ENCODE results near the gene SCO2.
A peak's percentile ranks its signal among the peaks of the same experiment; 100 is the strongest.

SCO2 gene

GRCh38 chr22:50503475-50504145 is 21.8 kb downstream of the SCO2 start:
- DNase-seq (ENCODE audit: insufficient read length, low spot score): no peak
- FAIRE-seq: no peak

DNA sequence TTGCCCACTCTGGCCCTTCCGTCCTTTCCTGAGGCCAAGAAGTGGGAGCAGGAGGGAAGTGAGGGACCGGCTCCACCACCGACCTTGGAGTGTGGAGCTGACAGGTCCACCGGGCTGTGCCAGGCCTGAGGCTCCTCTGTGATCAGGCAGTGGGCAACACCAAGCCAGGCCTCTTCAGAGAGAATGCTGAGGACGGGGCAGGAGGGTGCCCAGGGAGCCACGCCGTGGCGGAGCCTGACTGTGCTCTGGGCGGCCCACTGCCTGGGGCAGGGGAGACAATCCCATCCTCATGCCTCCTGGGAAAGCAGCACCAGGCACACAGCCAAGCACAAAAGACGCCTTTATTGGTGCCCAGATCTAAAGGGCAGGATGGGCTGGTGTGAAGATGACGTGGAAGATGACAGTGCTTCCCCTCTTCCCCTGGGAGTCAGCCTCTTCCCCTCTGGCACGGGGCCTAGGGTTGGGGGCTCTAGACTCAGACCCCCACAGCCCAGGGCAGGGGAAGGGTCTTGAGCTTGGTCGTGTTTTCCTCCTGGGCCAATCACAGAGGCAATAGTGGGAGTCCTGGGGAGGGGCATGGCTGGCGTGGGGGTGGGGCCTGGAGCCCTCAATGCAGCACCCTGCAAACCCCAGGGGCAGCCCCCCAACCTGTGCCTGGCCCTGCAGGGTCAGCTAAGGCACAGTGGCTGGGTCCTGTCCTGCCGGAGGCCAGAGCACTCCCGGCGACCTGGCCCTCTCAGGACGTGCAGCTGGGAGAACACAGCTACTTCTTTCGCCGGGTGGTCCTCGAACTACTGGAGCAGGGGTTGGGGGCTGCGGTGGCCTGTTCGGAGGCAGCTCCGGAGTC is 22.5 kb downstream of the SCO2 start:
- FAIRE-seq (no peak), DNase-seq (ENCODE audit: insufficient read length, low spot score) (no peak)

GRCh38 chr22:50502096-50502495 is 23.3 kb downstream of the SCO2 start:
- FAIRE-seq (no peak), DNase-seq (ENCODE audit: insufficient read length, low spot score) (no peak)

DNA sequence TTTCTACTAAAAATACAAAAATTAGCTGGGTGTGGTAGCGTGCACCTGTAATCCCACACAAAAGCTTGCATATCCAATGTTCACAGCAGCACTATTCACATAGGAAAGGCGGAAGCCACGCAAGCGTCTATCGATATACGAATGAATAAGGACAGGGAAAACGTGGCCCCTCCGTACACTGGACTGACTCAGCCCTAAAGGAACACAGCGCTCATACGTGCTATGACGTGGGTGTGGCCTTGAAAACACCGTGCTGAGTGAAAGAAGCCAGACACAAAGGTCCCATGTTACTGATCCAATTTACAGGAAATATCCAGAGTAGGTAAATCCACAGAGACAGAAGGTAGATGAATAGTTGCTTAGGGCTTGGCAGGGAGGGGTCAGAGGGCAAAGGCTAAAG is 24.9 kb downstream of the SCO2 start:
- DNase-seq (ENCODE audit: insufficient read length, low spot score) (no peak), FAIRE-seq (no peak)

- FAIRE-seq (no peak), DNase-seq (ENCODE audit: insufficient read length, low spot score) (peak; percentile 70)
Measured at GRCh38 chr22:50498322-50498890, 27.0 kb downstream of the SCO2 start.

DNA sequence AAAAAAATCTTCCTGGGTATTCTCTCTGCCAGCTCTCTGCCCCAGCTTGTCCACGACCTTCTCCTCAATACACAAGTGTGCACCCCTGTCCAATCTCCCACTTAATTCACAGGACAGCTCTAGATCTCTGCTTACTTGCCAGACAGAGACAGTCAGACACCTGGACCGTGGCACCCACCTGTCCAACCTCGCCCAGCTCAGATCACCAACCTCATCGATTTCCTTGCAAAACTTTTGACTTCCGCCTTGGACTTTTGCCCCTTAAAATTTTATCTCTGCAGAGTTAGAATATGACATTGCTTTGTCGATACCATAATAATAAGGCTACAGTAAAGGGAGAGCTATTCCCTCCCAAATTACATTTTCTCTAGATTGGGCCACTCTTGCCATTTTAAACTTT is 28.3 kb downstream of the SCO2 start:
- DNase-seq (ENCODE audit: insufficient read length, low spot score) (no peak), FAIRE-seq (no peak)

GRCh38 chr22:50490531-50491308 is 34.7 kb downstream of the SCO2 start:
- no peak for DNase-seq (ENCODE audit: insufficient read length, low spot score)
- no peak for FAIRE-seq

DNA sequence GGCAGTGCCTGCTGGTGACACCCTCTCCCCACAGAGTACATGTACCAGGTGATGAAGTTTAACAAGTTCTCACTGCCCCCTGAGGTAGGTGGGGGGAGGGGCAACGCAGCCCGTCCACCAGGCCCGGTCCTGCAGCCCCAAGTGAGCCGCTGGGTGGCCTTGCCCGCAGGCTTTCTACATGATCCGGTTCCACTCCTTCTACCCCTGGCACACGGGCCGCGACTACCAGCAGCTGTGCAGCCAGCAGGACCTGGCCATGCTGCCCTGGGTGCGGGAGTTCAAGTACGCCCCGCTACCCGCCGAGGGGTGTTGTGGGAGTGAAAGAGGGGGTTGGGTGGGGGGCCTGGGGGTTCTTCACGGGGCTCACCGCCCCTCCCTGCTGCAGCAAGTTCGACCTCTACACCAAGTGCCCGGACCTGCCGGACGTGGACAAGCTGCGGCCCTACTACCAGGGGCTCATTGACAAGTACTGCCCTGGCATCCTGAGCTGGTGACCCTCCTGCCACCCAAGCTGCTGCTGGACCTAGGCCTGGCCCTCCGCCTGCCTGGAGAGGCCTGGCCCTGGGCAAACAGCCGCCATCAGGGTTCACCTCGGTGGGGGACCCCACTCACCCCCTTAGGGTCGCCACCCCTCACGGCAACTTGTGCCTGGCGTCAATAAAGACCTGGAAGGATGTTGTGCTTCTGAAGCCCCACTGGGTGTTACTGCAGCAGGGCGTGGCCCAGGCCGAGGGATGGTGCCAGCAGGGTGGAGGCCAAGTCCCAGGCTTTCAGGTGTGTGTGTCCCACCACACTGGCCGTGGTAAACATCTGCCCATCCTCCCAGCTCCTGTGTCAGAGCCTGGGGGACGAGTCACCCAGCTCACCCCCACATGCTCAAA is 35.8 kb downstream of the SCO2 start:
- DNase-seq (ENCODE audit: insufficient read length, low spot score) (no peak), FAIRE-seq (no peak)

DNA sequence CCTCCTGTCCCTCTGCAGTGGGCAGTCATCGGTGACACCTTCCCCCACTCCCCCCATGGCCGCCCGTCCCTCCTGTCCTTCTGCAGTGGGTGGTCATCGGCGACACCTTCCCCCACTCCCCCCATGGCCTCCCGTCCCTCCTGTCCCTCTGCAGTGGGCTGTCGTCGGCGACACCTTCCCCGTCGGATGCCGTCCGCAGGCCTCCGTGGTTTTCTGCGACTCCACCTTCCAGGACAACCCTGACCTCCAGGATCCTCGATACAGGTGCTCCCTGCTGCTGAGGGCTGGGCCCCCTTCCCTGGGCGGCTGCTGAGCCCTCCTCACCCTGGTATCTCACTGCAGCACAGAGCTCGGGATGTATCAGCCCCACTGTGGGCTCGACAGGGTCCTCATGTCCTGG is 36.5 kb downstream of the SCO2 start:
- DNase-seq (ENCODE audit: insufficient read length, low spot score) (no peak), FAIRE-seq (no peak)

DNA sequence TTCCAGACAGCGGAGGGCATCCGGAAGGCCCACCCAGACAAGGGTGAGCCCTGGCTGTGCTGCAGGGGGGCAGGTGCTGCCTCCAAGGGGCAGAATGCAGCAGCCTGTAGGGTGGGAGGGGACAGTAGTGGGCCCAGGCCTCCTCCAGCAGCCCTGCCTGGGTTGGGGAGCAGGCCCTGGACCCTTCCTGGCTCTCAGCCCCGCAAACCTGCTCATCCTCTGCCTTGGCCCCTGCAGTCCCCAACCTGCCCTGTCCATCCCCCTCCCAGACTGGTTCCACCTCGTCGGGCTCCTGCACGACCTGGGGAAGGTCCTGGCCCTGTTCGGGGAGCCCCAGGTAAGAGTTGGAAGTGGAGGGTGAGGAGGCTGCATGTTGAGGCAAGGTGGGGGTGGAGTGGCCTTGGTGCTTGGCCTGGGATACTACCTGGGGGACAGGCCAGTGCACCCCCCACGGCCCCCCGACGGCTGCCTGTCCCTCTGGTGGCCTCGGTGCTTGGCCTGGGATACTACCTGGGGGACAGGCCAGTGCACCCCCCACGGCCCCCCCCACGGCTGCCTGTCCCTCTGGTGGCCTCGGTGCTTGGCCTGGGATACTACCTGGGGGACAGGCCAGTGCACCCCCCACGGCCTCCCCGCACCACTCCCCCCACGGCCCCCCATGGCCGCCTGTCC is 37.3 kb downstream of the SCO2 start:
- DNase-seq (ENCODE audit: insufficient read length, low spot score) (no peak), FAIRE-seq (no peak)

DNA sequence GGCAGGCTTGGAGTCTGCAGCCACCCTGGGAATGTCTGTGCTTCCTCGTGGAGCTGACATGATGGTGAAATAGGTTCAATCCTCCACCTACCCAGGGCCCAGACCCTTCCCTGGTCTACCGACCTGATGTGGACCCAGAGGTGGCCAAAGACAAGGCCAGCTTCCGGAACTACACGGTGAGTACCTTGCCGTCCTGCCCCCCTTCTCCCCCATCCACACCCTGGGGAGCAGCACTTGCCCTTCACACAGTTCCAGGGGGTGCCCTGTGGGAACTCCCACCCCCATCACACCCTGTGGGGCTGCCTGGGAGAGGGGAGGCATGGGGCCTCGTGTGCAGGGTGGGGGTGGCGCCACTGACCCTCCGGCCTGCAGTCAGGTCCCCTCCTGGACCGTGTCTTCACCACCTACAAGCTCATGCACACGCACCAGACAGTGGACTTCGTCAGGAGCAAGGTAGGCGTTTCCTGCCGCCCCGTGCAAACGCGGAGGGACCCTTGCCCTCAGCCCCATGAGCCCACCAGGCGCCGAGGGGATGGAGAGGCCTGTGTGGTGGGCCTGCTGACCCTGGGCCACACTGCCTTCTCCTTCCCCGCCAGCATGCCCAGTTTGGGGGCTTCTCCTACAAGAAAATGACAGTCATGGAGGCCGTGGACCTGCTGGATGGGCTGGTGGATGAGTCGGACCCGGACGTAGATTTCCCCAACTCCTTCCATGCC is 38.0 kb downstream of the SCO2 start:
- no peak for FAIRE-seq

DNA sequence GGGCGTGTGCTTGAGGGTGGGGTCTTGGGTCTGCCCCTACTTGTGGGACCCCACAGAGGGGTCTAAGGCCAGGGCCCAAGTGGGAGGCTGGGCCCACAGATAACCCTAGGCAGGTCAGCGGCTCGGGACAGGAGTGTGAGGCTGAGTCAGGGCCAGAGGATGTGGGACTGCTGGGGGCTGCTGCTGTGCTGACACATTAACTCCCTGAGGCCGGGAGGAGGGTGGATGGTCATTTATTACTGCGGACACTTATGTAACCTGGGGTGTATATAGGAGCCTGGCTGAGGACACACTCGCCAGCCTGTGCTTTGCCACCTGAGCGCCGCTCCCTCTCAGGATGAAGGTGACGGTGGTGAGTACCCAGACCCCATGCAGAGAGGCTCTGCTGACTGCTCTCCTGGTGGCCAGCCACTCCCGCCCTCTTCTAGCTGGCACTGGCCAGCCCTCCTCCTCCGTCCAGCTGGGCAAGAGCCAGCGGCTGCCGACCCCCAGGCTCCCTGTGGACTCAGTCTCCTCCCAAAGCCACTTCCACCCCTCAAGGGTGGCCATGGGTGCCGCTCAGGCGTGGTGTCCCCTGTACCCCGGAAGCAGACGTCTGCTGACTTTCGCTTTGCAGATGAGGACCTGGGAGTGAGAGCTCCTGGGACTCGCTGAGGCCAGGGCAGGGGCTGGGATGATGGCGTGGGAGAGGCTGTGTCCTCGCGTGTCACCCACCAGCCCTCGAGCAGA is 38.7 kb downstream of the SCO2 start, which contains the start of gene MIOX:
TSS of gene MIOX (plus strand) at position 299 of the 729 bp plus-strand sequence. CDS start at position 338, 39 bp downstream.
- no peak for DNase-seq (ENCODE audit: insufficient read length, low spot score)
- FAIRE-seq: no peak

More for the DNA sequence above, 38.0 kb downstream of the SCO2 start:
- no peak for DNase-seq (ENCODE audit: insufficient read length, low spot score)

DNA sequence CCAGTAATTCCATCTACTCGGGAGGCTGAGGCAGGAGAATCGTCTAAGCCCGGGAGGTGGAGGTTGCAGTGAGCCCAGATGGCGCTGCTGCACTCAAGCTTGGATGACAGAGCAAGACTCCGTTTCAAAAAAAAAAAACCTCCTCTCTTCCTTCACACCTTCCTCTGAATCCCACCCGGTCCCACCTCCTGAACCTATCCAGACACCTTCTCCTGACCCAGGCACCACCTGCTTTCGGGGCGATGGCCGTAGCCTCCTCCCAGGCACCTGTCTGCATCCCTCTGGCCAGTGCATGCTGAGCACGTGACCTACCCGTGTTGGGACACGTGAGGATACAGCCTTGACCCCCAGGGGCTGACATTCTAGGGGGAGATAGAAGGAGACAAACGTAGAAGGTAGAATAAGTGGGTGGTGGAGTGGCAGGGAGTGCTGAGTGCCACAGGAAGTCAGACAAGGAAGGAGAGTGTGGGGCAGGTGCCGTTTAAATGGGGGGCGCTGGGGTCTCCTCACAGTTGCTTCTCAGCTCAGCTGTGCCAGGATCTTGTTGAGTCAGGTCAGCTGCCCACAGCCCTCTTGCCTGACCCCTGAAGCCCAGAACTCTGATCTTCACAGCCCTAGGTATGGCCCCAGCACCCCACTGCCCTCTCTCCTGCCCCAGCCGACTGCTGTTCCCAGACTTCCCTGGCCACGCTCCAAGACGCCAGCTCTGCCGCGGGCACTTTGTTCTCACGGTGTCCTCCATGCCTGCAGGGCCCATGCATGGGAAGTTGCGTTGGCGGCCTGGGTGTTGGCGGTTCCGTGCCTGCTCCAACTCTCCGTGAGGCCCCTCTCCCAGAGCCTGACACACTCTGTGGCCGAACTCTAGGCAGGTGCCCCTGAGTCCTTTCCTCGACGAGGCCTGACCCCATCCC is 39.9 kb downstream of the SCO2 start:
- DNase-seq (ENCODE audit: insufficient read length, low spot score): no peak
- no peak for FAIRE-seq

DNA sequence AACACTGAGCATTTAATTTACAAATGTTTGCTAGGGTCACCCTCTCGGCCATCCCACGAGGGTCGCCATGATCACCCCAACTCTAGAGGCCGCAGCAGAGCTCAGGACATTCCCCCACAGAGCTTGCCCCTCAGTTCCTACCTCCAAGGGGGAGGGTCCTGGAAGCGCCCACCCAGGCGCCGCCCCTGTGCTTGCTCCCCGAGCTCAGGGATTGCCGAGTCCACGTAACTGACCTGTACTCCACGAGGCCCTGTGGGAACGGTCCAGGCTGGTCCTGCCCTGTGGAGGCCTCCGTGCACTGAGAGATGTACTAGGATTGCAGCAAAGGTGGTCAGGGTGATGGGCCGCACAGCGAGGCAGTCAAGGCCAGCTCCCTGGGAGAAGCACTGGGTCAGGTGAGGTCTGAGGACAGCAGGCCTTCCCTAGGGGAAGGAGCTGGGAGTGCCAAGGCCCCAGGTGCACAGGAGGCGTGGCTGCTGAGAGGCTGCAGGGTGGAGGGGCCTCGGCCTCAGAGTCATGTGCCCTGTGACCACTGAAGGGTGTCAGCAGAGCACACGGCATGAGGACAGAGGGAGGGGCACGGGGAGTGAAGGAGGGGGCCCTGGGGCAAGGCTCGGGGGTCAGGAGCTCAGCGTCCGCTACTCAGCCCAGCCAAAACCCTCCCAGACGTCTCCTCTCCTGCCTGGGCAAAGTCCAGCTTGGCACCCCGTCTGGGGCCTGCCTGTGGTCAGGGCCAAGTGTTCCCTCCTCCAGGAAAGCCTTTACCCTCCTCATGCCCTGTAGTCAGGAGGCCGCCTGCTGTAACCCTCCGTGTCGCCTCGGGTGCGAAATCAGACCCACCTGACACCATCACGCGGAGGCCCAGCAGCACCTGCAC is 41.2 kb downstream of the SCO2 start:
- FAIRE-seq (no peak), DNase-seq (ENCODE audit: insufficient read length, low spot score) (no peak)

GRCh38 chr22:50483556-50483955 is 41.8 kb downstream of the SCO2 start:
- DNase-seq (ENCODE audit: insufficient read length, low spot score): no peak
- FAIRE-seq: no peak

GRCh38 chr22:50483106-50483505 is 42.3 kb downstream of the SCO2 start:
- FAIRE-seq: no peak
- no peak for DNase-seq (ENCODE audit: insufficient read length, low spot score)

Measured in HTR-8/SVneo (cell line).